Activated T-cell treated with anti-CD3 and anti-CD28 coated beads for 4 hours (primary cell): ENCODE results near the gene CHRNB1.

ENCODE experiments used
- DNase-seq: peaks from one replicate; pipeline ENCODE4 v3.0.0-alpha.2; 2020

The CHRNB1 gene

DNA sequence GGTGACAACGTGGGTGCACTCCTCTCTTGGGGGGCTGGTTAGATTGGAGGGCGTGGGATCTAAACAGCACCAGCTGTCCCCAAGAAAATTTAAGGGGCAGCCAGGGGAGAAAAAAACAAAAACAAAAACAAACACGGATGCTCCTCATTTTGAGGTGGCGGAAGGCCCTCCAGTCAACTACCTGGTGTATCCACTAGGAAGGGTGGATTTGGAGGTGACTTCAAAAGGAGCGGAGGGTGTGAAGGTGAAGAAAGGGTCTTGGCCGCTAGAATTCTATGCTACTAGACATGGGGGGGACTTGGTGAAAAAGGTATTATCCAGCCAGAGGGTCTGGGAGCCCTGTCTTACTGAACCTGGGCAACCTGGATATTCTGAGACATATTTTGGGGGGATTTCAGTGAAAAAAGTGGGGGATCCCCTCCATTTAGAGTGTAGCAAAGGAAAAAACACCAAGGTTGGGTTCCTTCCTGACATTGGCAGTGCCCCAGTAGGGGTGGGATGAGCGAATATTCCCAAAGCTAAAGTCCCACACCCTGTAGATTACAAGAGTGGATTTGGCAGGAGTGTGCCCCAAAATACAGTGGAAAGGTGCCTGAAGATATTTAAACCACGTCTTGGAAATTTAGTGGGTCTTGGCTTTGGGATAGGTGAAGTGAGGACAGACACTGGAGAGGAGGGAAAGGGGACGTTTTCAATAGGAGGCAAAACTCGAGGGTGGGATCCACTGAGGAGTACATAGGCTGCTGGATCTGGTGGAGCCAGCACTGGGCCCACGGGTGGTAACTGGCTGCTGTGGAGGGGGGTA is 6.0 kb upstream of the CHRNB1 start:
- DNase-seq, result no peak

DNA sequence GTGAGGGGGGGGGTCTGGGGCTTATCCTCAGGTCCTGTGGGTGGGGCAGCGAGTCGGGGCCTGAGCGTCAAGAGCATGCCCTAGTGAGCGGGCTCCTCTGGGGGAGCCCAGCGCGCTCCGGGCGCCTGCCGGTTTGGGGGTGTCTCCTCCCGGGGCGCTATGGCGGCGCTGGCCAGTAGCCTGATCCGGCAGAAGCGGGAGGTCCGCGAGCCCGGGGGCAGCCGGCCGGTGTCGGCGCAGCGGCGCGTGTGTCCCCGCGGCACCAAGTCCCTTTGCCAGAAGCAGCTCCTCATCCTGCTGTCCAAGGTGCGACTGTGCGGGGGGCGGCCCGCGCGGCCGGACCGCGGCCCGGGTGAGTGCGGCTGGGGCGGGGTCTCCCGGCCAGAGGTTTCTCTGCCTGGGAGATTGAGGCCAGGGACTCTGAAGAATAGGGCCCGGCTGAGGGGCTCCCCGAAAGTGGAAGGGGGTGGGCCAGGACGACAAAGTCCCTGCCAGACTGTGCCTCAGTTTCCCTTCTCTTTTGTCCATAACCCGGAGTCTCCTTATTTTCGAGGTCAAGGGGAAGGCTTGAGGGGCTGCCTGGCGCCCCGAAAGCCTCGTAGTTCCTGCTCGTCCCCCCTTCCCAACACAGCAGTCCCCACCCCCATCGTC is 5.3 kb upstream of the CHRNB1 start, which contains the start of gene FGF11:
FGF11 (plus strand) TSS at position 51 of the 651 bp plus-strand sequence; CDS start at position 160, 109 bp downstream.
- no peak for DNase-seq

DNA sequence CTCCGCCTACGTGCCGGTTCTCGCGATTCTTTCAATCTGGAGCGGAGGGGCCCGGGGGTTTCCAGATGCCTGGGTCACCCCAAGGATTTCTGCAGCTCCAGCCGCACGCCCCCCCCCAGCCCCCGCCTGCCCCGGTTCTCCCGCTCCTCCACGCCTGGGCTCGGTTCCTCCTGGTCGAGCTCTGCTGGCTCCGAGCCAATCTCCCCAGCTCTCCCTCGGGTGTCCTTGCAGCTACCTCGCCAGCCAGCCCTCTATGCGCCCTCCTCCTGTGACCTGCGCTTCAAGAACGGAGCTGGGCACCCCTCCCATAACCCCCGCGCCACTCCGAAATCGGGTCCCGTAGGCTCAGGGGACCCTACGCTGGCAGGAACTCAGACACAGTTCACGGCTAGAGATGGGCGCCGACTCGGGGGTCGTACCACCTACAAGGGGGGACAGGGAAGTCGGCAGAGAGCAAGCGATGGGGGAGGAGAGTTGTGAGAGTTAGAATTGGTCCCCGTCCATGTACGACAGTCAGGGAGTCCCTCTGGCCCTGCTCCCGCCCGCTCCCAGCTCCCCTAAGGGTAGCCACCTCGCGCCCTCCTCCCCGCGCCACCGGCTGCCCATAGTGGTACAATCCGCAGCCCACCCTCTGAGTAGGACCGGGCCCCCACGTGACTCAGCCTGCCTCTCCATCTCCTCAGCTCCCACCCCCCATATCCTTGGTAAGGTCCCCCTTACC is 4.6 kb upstream of the CHRNB1 start:
- no peak for DNase-seq

DNA sequence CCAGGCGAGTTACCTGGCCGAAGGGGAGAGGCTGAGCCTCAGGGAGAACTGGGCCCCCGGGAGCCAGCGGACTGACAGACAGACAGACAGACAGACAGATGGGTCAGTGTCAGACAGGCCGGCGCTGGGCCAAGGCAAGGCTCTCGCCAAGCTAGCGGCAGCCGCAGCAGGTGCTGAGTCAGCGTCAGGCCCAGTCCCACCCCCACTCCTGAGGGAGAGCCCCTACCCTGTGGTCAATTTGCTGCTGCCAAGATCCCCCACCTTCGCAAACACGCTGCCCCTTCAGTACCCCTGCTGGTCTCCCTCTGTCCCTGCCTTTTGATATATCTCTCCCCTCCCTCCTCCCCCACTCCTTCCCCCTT is 4.0 kb upstream of the CHRNB1 start:
- DNase-seq, result no peak

DNA sequence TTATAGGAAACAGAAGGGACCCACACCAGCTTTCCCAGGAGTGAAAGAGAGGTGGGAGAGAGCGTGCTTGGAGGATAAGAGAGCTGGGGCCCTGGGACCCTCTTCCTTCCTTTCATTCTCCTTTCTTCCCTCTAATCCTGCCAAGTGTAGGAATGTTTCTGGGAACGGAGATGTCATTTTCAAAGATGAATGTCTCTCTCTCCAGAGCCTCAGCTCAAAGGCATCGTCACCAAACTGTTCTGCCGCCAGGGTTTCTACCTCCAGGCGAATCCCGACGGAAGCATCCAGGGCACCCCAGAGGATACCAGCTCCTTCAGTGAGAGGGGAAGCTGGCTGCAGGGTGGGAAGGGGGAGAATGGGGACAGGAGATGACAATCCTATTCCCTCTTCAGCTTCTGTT is 3.6 kb upstream of the CHRNB1 start:
- no peak for DNase-seq

DNA sequence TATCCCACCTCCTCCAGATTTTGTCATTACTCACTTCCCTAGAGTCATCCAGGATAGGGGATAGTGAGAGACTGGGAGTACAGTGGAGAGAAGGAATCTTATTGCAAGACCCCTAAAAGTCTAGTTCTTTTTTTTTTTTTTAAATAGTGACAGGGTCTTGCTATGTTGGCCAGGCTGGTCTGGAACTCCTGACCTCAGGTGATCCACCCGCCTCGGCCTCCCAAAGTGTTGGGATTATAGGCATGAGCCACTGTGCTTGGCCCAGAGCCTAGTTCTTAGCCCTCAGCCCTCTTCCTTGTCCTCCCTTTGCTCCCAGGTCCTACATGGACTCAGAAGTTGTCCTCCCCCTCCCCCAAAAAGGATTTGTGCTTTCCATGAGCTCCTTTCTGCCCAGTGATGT is 2.7 kb upstream of the CHRNB1 start:
- DNase-seq, result no peak

DNA sequence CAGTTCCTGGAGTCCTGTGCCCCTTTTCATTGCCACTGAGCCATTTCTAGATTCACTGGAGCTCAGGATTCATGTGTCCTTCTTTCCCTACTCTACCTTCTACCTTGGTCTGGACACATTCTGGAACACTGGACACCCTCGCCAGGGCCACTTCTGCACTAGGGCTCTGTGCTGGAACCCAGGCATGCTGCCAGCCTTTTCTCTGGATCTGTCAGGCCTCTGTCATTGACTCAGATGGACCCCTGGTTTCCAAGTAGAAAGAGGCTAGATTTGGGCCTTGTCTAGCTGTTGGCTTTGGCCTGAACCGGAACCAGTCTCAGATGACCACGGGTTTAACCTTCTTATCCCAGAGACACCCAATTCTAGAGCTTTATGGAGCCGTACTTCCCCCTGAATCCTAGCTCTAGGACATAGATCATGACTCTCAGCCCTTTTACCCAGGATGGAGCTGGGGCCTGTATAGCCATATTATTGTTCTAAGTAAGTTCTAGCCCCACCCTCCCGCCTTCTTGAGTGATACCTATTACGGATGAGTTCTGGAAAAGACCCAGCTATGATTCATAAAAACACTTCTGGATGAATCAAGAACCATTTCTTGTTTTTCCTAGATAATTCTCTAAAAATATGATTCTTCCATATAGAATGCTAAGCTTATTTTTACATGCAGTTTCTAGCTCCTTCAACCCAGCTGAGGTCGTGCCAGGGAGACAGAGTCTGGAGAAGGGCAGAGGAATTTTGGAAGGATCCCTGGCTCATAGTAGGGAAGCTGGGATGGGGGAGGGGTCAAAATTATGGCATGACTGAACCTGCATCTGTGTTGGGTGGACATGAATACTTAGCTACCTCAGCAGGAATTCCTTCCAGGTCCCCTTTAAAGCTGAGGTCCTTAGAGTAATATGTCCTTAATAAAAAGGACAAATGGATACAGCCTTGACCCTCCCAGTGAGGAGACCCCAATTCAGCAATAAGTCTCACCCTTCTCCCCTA is 1.1 kb upstream of the CHRNB1 start:
- no peak for DNase-seq

DNA sequence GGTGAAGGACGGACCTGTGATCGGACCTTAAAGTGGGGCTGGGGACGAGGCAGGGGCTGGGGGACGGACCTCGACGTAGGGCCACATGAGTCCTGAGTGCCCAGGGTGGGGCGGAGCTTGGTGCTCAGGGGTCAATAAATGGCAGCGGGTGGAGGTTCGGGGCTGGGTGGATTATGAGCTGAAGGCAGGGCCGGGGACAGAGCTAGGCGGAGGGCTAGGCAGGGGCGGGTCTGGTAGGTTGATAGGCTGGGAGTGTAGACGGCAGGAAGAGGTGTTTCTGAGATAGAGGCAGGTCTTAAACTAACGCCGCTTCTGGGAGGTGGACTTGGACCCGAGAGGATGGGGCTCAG is 733 bp downstream of the CHRNB1 start:
- DNase-seq, result no peak

DNA sequence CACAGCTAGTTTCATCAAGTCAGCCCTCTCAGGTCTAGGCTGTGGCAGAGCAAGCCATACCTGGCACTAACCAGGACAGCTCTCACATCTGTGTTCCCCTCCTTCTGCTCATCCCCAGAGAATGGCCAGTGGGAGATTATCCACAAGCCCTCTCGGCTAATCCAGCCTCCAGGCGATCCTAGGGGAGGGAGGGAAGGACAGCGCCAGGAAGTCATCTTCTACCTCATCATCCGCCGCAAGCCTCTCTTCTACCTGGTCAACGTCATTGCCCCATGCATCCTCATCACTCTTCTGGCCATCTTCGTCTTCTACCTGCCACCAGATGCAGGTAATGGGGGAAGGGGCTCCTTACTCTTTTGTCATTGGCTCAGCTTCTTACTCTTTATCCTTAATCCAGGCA is 3.6 kb downstream of the CHRNB1 start:
- no peak for DNase-seq

DNA sequence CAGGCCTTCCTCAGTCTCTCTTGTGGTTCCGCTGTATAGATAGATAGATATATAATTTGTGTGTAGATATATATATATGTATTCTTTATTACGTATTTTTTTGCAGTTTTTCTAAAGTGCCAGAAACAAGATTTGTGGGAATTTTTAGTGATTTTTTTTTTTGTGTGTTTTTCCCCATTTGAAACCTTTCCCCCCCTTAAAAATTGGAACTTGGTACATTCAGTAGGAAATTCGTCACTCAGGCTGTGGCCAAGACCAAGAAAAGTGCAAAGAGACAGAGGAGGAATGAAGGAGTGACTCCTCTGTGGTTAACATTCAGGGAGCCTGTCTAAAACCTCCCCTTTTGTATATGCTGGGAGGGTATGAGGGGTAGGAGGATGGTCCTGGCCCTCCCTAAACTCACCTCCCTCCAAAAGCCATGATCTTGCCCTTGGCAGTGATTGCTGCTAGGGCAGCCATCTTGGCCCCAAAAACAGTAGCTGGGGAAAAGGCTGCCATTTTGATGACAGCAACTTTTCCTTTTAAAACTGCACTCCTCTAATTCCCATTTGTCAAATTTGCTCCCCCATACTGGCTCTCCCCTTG is 15.2 kb downstream of the CHRNB1 start:
- no peak for DNase-seq

DNA sequence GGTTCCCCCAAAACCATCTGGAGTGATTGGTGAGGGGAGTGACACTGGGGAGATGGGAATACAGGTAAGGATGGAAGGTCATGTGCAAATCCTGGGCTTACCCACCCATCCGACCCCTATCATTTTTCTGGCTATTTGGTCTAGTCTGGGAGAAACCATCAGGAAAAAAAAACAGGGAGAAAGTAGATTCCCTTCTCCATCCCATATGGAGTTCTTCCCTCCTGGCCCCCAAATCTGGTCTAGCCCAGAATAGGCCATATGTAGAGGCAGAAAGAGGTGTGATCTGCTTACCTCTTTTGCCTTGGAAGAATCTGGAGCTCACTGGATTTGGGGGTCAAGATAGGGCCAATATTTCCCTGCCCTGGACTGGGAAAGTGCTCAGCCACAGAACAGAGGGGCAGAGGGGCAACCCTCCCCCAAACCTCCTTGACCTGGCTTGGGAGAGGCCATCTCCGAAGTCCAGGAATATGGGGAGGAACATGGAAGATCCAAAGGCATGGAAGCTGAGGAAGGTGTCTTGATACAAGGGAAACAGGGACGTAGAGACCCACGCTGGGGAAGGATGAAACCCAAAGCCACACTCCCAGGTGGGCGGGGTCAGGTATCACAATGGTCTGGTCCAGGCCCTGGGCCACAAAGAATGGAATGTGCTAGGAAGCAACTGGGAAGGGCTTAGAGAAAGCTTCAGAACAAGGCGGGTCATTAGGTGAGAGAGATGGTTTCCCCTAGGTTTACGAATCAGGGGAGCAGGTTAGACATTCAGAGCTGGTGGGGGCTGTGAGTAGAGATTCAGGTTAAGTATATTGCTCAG is 16.2 kb downstream of the CHRNB1 start:
- no peak for DNase-seq

DNA sequence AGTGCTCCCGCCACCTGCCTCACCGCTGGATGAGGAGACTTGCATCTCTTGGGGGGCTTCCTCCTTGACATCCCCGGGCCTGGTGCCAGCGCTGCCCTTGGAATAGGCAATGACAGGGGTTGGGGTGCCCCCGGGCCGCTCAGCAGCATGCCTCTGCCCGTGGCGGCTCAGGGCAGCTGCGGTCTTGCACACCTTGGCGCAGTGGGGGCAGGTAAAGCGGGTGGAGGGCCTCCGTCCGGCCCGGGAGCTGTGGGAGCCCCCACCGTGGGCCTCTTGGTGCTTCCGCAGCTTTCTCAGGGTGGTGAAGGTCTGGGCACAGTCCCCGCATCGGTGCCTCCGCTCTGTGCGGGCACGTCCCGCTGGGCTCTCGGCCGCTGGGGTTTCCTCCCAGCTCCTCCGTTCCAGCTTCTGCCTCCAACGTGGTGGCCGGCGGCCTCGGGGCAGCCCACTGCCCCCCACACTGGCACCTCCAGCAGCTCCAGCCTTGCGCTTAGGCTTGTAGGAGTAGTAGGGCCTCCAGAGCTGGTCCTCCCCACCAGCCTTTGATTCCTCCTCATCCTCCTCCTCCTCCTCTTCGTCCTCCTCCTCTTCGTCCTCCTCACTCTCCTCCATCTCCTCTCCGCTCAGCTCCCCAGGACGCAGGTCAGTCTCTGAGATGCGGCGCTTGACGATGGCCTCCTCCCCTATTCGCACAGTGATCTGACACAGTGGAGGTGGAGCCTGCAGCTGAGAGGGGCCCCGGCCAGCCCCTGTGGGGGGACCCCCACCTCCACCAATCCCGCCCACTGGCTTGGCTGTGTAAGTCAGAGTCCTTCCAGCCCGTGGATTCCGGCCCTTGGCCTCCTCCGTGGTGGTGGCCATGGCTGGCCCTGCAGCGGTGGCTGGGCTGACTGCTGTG is 17.9 kb downstream of the CHRNB1 start:
- DNase-seq, result no peak

DNA sequence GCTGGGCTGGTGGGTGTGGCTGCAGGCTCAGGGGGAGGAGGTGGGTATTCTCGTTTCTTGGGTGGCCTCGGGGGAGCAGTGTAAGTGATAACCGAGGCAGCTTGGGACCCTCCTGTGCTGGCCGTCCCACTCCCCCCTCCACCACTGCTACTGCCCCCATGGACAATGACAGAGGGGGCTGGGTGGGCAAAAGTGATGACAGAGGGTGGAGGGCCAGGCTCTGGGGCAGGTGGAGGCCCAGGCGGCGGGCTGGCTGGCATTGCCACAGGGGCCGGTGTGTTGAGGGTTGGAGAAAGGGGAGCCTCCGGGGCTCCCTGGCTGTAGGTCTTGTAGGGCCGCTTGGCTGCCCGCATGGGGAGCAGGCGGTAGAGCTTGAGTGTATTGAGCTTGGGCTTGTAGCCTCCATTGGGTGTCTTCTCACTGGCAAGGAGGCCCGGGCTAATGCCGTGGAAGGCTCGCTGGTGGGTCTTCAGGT is 18.5 kb downstream of the CHRNB1 start:
- no peak for DNase-seq

DNA sequence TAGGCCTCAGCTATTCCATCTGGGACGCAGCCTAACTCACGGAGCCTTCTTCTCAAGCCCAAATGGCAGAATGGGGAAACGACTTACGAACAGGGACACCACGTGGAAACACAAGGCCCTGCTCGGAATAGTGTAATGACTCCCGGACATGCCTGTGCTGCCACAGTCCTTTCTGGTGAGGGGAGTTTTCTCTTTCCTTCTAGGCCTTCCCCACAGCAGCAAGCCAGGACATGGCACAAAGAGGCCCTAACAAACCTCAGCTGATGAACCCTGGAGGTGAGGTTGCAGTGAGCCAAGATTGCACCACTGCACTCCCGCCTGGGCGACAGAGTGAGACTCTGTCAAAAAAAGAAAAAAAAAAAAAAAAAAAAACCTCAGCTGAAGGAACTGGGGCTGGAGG is 19.2 kb downstream of the CHRNB1 start:
- DNase-seq, result no peak

DNA sequence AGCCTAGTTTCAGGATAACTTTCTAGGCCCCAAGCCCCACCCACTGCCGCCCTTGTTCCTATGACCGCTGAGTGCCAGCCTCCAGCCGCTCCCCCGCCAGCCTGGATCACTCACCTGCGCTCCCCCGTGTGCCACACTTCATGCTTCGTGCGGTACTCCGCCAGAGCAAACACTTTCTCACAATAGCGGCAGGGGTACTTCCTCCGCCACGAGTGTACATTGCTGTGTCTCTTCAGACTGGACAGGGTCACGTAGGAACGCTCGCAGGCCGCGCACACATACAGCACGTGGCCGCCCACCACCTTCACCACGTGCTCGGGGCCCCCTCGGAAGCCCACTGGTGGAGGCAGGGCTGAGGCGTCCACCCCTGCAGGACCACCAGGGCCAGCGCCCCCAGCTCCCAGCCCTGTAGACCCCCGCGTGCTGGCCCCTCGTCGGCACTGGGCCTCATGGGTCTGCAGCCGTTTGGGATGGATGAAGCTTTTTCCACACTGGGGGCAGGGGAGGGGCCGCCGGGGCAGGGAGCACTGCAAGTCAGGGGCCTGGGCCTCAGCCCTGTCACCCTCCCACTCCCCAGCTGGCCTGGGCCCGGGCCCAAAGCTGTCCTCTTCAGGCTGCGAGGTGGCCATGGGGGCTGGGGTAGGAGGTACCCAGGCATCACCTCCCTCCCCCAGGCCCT is 20.9 kb downstream of the CHRNB1 start:
- no peak for DNase-seq

DNA sequence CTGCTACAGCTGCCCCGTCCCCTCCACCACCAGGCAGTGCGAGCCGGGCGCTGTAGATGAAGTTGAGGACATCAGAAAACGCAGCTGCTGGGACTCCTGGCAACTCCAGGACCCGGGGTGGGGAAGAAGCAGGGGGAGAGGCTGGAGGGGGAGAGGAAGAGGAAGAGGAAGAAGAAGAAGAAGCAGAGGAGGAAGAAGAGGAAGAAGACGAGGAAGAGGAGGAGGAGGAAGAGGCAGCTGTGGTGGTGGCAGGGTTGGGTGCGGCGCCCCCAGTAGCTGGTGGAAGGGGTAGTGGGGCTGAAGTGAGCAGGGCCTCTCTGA is 21.4 kb downstream of the CHRNB1 start:
- DNase-seq, result no peak

DNA sequence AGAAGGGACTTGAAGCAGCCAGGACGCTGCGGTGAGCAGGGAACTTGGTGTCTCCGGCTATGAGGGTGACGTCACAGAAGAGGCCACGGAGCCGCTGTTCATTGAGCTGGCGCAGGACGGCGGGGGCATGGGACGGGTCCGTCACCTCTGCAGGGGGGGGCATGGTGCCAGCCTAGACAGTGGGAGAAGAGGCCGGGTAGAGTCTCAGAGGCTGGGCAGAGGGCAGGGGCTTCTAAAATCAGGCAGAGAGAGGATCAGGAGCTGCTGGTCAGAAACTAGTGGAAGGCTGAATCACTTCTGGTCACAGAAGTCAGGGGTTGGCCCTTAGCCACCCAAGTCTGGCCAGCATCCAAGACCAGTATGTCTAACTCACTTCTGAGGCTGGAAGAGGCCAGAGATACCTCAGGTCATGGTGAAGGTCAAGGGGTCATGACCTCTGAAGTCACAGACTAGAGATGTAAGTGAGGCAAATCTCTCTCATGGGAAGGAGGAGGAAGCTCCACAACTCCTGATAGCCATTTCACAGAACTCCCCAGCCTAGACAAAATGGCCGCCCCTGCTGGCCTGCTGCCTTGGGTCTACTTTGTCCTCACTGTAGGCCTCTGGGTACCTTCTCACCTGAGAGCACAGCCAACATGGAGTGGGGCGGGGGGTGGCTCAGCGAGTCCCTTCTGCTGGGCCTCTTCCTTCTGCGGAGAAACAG is 21.9 kb downstream of the CHRNB1 start:
- DNase-seq, result no peak

DNA sequence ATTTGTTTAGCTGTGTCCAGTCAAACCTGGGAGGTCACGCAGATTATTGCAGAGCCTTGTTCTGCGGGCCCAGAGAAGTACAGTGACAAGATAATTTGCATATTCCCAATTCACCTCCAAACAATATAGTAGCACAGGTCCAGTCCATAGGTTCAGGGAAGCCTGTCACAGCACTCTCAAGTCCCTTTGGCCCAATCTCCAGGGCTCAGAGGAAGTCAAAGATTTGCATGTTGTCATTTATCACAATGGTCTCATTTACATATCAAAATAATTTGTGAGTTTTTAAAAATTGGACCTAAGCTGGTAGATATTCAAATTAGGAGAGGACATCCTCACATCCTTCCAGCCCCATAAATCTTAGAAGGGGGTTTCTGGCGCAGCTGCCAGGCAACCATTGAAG is 22.6 kb downstream of the CHRNB1 start:
- no peak for DNase-seq

DNA sequence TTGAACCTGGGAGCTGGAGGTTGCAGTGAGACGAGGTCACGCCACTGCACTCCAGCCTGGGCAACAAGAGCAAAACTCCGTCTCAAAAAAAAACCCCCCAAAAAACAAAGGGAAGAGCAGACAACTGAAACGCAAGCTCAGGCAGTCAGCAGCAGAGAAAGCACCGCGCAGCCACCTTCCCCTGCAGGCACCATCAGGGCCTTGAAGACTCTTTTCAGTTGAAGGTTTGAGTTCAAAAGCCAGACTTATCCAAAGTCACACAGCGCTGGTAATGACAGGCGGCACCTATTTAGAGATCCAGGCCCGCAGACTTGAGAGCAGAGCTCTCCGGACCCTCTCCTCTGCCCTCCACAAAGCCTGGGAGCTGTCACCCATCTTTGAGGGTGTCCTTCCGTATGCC is 23.4 kb downstream of the CHRNB1 start:
- DNase-seq, result no peak
